GM13977 (cell line): ENCODE data around the gene PRKCA.

Source experiments
- DNase-seq: peaks from one replicate; pipeline ENCODE4 v3.0.0; 2012; ENCODE audit warnings: low spot score
- CTCF ChIP-seq: IDR thresholded peaks from 2 replicates; pipeline ENCODE4 v1.5.1; 2012; ENCODE audit warnings: mild to moderate bottlenecking, control low read depth; ENCODE audit not compliant: insufficient read depth; ENCODE audit errors: extremely low read depth, missing control alignments
- in situ Hi-C: fragments of 300-500 bp; cut with MboI; formaldehyde crosslinking; loops from one replicate; pipeline ENCODE4 v1.12.0; 2022; ENCODE audit warnings: low sequenced_read_pairs, low pct_unique_long_range_greater_than_20kb, mixed read lengths, inconsistent platforms; ENCODE audit not compliant: unreplicated experiment

The PRKCA gene

GRCh38 chr17:66444031-66444430, 141.6 kb downstream of the PRKCA start:
- in situ Hi-C loops: no loop called here
- TF ChIP-seq CTCF: no peak
- DNase-seq: no peak

- no peak for TF ChIP-seq CTCF
- in situ Hi-C loops: no loop called here
- DNase-seq: no peak
Observed at GRCh38 chr17:66445229-66445628, 142.8 kb downstream of the PRKCA start.

GRCh38 chr17:66446419-66446818, 144.0 kb downstream of the PRKCA start:
- no peak for DNase-seq
- in situ Hi-C loops: no loop called here
- TF ChIP-seq CTCF: no peak

GRCh38 chr17:66447159-66447558, 144.7 kb downstream of the PRKCA start:
- no peak for DNase-seq
- in situ Hi-C loops: no loop called here
- TF ChIP-seq CTCF: no peak

- no peak for DNase-seq
- in situ Hi-C loops: no loop called here
- no peak for TF ChIP-seq CTCF
Observed at GRCh38 chr17:66448026-66448639, 145.7 kb downstream of the PRKCA start.

GRCh38 chr17:66449418-66449977, 147.1 kb downstream of the PRKCA start:
- no peak for DNase-seq
- in situ Hi-C loops: no loop called here
- no peak for TF ChIP-seq CTCF
